HG03060 (cell line): Measurements from ENCODE around the gene FGA.
"Not testable (repeated sequence)": the region's sequence is repeated elsewhere in the genome, so short reads cannot be mapped to it uniquely, and the experiment has no call there.

Experiments
- ATAC-seq: cut with Tn5 transposase; IDR thresholded peaks from one replicate; pipeline ENCODE4 v1.9.1; 2021; ENCODE audit warnings: low read depth, moderate number of reproducible peaks; ENCODE audit not compliant: unreplicated experiment

Gene FGA

DNA sequence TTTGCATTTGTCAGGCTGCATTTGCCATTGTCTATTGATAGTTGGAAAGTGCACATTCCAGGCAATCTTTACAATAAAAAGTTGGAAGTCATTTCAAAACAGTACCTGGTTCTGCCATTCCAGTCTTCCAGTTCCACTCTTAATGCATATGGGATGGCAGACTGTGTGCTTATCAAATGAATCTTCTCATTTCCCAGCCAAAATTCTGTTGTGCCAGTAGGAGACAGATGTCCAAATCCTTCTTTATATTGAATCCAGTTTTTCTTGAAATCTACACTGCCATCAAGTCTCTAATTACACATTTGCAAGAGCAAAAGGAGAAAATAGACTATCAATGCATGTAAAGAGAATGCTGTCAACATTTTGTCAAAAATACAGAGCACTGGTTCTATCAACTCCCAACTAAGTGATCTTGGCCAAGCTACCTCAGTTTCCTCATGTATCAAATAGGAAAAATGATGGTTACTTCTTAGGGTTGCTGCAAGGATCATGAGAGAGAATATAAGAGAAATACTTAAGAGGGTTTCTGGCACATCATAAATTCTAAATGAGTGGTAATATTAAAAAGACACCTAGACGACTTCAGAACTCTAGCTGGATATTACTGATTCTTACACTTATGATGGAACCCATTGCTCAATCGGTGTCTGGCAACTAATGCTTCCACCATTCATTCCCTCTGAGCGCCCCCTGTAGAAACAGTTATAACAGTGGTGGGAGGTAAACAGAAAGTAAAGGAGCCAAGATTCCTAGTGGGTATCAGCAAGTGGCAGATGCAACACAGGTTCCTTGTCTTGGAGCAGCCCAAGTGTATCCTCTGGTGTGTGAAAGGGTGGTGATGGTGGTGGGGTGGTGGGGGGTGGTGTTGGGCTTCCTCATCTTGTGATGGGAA is 18.1 kb upstream of the FGA start:
- no peak for ATAC-seq

DNA sequence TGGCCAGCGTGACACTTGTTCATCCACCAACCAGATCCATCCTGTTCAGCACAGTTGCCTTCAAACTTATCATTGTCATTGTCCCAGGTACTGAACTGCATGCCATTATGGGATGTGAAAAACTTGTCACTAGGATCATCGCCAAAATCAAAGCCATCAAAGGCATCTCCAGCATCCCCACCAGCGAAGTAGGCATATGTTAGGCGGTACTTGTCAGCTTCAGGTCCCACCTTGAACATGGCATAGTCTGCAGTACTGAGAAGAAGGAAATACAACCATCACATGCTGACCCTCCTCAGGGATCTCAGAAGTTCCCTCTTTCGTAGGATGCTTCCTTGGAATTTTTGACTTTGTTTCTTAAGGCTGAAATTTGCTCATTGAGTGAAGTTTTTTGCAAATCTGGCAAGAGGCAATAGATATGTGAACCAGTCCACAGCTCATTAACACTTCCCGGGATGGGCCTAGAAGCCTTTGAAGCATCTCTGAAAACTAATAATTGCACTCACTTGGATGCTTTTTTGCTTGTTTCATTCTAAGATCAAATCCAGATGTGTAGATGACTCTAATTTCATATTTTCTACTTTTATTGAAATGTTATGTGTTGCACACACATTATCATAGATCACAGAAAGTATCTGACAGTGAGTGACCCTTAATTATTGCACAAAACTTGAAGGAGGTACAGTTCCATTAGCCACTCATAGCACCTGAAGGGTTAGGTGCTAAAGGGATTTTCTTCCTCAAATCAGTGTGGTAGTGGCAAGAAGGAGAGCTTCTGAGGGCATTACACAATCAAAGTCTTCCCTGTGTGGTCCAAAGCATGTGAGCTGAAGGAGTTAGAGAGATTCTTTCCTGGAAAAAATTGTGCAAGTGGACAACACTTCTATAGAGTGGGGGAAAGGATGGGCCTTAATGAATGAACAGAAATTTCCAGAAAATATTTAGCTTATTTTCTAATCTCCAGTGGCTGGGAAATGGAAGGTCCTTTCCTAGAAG is 16.5 kb upstream of the FGA start:
- ATAC-seq, result no peak

DNA sequence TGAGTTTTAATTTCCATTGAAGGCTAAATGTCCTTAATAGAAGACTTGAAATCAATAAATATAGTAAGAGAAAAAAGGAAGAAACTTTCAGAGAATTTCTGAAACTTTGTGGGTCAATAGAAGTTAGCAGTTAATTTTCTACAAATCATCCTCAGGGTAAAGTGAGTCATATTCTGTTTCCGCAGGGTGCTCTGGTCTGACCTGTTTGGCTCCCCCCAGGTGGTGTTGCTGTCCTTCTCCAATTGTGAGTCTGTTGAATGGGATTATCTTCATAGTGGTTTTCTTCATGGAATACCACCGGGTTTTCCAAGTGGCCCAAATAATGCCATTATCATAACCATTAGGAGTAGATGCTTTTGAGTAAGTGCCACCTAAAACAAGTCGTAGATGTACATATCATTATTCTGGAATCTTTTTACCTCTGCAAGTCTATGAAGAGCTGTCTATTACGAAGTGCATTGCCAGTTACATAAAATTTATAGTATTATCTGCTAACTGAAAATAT is 14.2 kb upstream of the FGA start:
- no peak for ATAC-seq

DNA sequence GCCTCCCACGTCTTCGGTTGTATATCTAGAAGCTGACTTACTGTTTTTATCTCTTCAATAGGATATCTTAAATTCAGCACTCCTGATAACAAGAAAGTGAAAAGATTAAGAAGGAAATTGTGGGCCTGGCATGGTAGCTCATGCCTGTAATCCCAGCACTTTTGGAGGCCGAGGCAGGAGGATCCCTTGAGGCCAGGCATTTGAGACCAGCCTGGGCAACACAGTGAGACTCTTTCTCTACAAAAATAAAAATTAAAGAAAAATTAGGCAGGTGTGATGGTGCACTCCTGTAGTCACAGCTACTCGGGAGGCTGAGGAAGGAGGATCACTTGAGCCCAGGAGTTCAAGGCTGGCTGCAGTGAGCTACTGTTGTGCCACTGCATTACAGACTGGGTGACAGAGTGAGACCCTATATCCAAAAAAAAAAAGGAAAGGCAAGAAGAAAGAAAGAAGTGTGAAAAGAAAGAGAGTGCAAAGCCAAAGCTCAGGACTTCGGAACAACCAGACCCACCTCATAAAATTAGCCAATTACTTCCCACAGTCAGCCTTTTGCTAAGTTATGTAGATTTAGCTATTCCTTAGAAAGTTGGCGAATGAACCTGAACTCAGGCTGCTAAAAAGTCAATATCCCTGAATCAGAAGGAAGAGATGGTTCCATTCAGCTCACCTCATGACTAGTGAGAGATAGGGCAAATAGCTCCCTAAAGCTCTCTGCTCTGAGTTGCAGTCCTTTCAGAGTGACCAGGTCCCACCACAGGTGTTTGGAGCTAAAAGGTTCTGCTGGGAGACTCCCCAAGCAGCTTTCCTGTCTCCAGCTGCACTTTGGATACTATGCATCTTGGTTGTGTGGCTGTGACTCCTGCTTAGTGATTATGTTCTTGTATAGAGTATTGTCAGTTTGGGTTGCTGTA is 12.7 kb upstream of the FGA start:
- no peak for ATAC-seq

DNA sequence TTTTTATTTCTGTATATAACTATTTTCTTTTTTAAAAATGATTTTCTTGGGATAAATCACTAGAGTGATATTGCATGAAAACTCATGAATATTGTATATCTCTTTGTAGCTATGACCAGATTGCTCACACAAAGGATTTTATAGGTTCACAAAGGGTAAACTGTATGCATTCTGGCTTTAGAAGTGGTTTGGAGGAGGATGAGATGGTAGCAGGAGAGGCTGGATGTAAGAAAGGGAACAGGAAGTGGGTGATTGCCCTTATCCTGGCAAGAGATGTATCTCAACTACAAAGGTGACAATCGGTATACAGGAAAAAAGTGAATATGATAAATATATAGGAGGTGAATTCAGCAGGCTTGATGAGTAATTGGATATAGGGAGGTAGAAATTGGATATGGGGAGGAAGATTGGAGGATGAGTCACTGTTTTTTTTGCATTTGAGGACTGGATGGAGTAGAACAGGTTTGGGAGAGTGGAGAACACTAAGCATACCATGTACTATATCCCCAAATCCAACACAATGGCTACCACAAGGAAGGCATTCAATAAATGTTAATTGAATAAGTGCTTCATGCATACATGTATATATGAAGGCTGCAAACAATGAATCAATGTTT is 12.0 kb upstream of the FGA start:
- ATAC-seq, result no peak

DNA sequence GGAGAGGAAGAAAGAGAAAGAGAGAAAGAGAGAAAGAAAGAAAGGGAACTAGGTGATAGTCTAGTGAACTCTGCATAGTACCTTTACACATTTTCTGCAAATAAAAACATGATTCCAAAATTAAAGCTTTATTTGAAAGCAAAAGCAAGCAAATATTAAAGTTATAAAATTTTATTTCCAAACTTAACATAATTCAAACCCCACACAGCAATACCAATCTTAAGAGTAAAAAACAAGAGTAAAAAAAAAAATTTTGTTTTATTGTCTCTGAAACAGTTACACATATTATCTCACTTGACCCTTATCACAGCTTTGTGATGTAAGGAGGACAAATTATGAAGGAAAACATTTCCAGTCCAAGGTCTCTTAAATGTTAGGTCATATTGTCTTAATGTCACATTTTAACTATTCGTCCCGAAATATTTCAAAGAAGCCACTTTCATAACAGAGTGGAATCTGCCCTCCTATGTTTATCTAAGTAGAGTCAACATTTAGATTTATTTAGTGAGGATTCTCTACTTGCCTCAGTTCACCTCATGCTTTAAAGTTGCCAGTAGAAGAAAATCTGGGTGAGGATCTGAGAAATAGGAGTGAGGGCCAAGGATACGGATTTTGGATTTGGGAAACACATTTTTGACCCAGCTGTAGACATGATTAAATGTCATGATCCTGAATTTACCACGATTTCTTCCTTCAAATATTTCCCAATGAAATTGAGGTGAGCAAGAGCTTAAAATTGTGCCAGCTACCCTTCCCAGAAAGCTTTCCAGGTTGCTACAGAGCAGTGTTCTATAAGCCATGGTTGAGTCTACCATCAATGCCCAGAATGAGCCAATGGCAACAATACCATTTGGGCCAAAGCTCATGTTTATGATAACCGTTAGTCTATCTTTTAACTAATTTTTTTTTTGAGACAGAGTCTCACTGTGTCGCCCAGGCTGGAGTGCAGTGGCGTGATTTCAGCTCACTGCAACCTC is 7.5 kb upstream of the FGA start:
- no peak for ATAC-seq

DNA sequence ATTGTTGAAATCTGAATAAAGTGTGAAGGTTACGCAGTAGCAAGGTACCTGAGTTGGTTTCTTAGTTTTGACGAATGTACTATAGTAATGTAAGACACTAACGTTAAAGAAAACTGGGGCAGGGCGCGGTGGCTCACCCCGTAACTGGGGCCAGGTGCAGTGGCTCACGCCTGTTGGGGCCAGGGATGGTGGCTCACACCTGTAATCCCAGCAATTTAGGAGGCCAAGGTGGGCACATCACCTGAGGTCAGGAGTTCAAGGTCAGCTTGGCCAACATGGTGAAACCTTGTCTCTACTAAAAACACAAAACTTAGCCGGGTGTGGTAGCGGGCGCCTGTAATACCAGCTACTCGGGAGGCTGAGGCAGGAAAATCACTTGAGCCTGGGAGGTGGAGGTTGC is 6.7 kb upstream of the FGA start:
- not testable (repeated sequence) for ATAC-seq

DNA sequence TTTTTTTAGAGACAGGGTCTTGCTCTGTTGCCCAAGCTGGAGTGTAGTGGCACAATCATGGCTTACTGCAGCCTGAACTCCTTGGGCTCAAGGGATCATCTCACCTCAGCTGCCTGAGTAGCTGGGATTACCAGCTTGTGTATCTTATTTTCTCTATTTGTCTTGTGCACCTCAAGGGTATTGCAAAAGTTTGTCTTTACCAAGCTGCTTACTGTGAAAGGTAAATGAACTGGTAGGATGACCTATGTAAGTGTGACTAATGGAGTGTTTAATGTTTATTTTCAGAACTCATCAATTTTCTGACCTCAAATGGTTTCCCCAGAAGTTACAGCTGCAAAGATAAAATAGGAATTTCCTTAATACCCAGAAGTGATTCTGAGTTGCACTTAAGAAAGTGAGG is 5.3 kb upstream of the FGA start:
- no peak for ATAC-seq

DNA sequence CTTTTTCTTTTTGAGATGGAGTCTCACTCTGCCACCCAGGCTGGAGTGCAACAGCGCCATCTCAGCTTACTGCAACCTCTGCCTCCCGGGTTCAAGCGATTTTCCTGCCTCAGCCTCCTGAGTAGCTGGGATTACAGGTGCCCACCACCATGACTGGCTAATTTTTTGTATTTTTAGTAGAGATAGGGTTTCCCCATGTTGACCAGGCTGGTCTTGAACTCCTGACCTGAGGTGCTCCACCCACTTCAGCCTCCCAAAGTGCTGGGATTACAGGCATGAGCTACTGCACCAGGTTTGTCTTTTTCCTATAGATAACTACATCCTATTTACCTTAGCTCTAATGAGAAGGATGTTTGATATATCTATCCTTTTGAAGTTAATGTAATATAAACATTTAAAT is 3.8 kb upstream of the FGA start:
- ATAC-seq, result not testable (repeated sequence)

DNA sequence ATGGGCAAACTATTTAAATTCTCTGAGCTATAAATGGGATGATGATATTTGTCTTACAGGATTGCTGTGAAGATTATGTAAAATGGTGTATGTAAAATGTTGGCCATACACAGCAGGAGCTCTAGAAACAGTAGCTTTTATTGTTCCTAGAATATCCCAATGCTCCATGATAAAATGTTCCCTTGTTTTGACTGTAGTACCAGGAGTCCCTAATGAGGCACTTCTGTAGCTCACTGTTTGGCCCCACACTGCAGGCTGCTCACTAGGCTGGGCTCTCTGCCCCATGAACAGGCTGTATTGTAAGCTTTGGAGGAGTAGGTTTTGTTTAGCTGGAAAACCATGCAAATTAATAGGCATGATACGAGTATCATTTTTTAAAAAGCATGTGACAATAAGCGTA is 3.3 kb upstream of the FGA start:
- no peak for ATAC-seq

DNA sequence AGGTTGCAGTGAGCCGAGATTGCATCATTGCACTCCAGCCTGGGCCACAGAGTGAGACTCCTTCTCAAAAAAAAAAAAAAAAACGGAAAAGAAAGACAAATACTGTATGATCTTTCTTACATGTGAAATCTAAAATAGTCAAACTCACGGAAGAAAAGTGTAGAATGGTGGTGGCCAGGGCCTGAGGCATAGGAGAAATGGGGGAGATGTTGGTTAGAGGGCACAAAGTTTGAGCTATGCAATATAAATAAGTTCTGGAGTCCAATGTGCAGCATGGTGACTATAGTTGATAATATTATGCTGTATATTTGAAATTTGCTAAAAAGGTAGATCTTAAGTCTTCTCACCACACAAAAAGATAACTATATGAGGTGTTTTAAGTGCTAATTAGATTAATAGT is 1.3 kb upstream of the FGA start:
- no peak for ATAC-seq

DNA sequence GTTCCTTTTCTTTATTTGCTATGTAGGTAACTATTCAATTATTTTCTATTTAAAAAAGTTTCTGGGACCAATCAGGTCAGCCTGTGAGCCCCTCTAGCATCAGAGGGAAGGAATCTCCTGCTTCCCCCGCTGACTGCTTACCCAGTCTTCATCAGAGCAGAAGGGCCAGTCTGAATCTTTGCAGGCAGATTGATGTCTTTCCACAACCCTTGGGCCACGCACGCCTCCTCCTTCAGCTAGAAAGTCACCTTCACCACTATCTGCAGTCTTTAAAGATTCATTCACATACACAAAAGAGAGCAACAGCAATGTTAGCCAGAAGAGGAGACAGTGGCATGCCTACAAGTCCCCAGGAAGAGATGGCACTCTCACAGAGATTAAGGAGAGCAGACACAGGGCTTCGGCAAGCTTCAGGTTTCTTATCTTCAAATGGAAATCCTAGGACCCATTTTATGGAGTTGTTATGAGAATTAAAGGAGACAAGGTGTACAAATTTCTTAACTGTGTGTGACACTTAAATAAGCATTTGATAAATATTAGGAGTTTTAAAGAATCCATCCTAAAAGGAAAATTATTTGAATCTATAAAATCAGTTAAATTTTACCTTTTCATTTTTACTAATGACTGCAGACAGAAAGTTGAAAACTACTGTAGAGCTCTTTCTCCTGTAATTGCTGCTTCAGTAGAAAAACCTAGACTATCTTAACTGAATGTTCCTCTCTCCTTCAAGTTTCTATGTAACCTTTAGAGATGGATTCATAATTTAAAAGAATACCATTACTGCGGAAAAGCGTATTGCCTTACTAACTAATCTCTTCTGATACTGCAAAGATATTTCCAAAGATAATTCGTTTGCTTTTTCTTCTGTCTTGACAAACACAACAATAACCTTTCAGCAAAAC is 995 bp downstream of the FGA start:
- ATAC-seq, result no peak

DNA sequence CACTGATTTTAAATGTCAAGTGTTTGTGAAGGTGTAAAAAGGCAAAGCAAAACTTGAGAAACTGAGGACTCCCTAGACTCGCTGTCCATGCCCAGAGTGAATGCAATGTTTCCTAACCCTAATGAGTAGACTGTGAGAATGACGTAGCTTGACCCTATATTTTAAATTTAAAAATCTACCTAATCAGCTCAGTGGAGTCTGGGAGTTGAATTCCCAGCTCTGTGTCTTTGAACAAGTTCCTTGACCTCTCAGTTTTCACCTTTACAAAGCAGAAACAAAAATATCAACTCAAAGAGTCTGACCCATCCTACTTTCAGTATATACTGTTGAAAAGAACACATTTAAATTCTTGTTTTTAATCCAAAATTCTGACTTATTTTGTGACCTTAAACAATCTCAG is 2.3 kb downstream of the FGA start:
- no peak for ATAC-seq

DNA sequence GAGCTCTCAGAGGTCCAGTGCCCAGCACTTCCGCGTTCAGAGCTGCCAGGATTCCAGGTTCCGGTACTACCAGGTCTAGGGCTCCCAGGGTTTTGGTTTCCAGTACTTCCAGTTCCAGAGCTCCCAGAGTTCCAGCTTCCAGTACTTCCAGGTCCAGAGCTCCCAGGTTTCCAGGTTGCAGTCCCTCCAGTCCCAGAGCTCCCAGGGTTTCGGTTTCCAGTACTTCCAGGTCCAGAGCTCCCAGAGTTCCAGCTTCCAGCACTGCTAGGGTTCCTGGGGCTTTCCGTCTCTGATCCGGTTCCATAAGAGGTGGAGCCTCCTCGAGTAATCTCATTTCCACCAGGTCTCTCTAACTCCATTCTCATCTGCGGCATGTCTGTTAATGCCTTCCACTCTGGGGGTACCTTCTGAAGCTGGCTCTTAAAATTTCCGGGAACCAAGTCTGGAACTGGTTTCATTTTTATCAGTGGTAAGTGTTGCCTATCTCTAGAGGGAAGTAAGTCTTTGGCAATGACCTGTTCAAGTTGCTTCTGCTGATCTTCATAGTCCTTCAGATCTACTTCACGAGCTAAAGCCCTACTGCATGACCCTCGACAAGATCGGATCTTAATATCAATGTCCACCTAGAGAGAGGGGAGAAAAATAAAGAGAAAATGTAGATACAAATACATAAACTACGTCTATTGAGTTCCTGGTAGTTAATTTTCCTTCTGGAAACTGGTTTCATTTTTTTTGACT is 4.1 kb downstream of the FGA start:
- no peak for ATAC-seq

DNA sequence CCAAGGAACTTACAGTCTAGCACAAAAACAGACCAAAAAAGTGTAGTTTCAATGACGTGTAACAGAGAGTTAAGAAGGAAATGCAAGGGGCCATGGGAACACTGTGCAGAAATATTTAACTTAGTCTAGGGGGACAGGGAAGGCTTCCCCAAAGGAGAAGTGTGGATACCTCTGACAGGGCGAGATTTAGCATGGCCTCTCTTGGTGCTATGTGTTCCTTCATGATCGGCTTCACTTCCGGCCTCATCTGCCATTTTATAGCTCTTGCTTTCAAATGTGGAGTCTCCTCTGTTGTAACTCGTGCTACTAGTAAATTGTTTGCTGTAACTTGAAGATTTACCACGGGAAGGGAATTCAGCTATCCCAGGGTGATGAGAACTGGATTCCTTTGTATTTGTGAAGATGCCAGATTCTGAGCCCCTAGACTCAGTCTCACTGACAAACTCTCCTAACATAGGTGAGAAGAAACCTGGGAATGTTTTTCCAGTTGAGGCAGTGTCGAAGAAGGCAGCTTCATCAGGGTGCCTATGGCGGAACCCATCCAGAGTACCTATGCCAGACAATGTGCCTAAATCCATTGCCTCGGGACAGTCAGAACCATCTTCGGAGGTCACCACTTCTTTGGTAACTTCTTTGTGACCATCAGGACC is 5.0 kb downstream of the FGA start:
- ATAC-seq, result no peak

DNA sequence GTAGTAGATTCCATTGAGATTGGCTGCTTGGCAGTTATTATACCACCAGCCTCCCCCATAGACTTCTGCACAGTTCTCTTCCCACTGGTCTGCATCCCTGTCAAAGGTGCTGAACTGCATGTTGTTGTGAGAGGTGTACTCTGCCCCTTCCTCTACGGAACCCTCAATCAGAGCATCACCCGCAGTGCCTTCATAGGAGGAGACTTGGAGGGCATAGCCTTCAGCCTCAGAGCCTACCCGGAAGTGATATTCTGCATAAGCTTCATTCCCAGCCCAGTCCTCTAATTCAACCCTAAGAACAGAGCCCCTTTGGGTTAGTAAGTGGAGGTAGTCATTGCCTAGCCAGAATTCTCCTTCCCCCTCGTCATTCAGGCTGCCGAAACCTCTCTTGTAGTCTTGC is 6.3 kb downstream of the FGA start:
- ATAC-seq, result no peak
